ENCODE data around the gene GDPGP1.

DNA sequence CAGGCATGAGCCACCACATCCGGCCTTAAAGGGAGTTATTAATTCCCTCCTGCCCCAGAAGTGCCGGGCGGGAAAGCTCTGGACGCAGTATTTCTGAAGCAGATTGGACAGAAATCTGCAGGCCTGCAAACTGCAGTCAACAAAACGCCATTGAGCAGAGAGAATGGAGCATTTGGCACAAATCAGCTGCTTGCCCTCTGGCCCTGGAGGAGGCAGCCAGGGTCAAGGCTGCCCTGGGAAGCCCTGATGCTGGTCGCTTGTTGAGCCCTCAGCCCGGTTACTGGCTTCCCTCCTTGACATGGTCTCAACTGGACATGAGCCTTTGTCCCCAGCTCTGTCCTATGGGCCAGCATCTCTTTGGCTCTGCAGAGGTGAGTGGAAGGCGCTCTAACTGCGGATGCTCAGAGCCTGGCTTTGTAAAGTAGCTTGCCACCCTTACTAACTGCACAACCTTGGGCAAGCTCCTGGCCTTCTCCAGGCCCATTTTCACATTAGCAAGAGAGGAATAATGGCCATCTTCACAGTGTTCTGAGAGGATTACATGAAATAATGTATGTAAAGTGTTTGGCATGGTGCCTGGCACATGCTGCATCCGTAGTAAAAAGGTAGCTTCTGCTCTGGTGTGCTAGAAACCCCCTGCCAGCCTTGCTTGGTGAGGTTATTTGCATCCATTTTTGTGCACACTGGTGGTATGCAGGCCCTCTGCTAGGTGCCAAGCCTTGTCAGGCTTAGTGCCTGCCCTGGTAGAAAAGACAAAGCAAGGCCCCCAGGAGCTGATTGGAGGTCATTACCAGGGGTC, 28.8 kb upstream of the GDPGP1 start:
- TF ChIP-seq, protein P1, sequence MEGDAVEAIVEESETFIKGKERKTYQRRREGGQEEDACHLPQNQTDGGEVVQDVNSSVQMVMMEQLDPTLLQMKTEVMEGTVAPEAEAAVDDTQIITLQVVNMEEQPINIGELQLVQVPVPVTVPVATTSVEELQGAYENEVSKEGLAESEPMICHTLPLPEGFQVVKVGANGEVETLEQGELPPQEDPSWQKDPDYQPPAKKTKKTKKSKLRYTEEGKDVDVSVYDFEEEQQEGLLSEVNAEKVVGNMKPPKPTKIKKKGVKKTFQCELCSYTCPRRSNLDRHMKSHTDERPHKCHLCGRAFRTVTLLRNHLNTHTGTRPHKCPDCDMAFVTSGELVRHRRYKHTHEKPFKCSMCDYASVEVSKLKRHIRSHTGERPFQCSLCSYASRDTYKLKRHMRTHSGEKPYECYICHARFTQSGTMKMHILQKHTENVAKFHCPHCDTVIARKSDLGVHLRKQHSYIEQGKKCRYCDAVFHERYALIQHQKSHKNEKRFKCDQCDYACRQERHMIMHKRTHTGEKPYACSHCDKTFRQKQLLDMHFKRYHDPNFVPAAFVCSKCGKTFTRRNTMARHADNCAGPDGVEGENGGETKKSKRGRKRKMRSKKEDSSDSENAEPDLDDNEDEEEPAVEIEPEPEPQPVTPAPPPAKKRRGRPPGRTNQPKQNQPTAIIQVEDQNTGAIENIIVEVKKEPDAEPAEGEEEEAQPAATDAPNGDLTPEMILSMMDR (optimal IDR thresholded peaks at IDR 0.05 in 1 of 3, IDR thresholded peaks at IDR 0.05 in 1 of 3, conservative IDR thresholded peaks at IDR 0.05 in 1 of 3; ENCODE audit: extremely low read depth in 1 of 3, insufficient read depth in 2 of 3, low read length in 3 of 3), result no peak
- TF ChIP-seq EZH2 (IDR thresholded peaks at IDR 0.05; ENCODE audit: low read length), result no peak

All from keratinocyte (primary cell).